Tibial nerve (tissue), 4 donors: ENCODE results near the gene NFE2L3. TPM values are rescaled to one million over a fixed set of nuclear protein-coding genes. Genes with fewer than 3 reads are reported as not detected.
"Not testable (repeated sequence)": the region's sequence is repeated elsewhere in the genome, so short reads cannot be mapped to it uniquely, and the experiment has no call there.

Experiments
- DNase-seq, 2 donors: peaks; one replicate each; pipeline ENCODE4 v3.0.0-alpha.2; 2019; ENCODE audit warnings: low spot score in 2 of 2
- H3K27ac ChIP-seq, 4 donors: fragments of 200-600 bp; sonication (generic) in 3 of 4; one replicate each; pipeline ENCODE4 v1.5.1; 2017 to 2019; ENCODE audit warnings: mild to moderate bottlenecking in 1 of 4
- H3K27me3 ChIP-seq, 2 donors: fragments of 200-600 bp; sonication (generic) in 1 of 2; one replicate each; pipeline versions ENCODE4 v1.5.1 to v1.6.0; 2017 to 2019
- H3K36me3 ChIP-seq, 3 donors: fragments of 200-600 bp; sonication (generic); one replicate each; pipeline ENCODE4 v1.5.1; 2018 to 2019
- H3K4me1 ChIP-seq, 4 donors: fragments of 200-600 bp; sonication (generic) in 3 of 4; one replicate each; pipeline ENCODE4 v1.5.1; 2017 to 2019
- H3K4me3 ChIP-seq, 4 donors: fragments of 200-600 bp; sonication (generic) in 3 of 4; one replicate each; pipeline ENCODE4 v1.5.1; 2017 to 2019; ENCODE audit warnings: mild to moderate bottlenecking in 1 of 4, moderate library complexity in 1 of 4
- H3K9me3 ChIP-seq, 4 donors: fragments of 200-600 bp; sonication (generic) in 3 of 4; one replicate each; pipeline ENCODE4 v1.5.1; 2017 to 2019
- EP300 ChIP-seq, 2 donors: sonication (generic); formaldehyde crosslinking; IDR thresholded peaks; one replicate each; pipeline ENCODE4 v1.6.1; 2017; ENCODE audit warnings: antibody characterized with exemption in 2 of 2, mild to moderate bottlenecking in 1 of 2
- POLR2A ChIP-seq, 2 donors: fragments of 450-650 bp; IDR thresholded peaks; one replicate each; pipeline ENCODE4 v1.6.1; 2017; ENCODE audit warnings: antibody characterized with exemption in 2 of 2, mild to moderate bottlenecking in 2 of 2, moderate library complexity in 2 of 2
- WGBS, 2 donors: methylation state at CpG; one replicate each; pipeline ENCODE4 v1.1.5; 2018; 5-methylcytosine and 5-hydroxymethylcytosine counted together
- total RNA-seq, 4 donors: library from RNA; depleted of rRNA; stranded (reverse); fragments of >200 nt; gene quantifications; one replicate each; pipeline ENCODE4 v1.1.0, GENCODE V29; 2016
- TF ChIP-seq, protein P1 (sequence below), 5 experiments: fragments of 200-600 bp in 3 of 5; fragments of 450-650 bp in 2 of 5; sonication (generic) in 3 of 5; IDR thresholded peaks; one replicate each; pipeline ENCODE4 v1.5.1; 2016 to 2019; ENCODE audit warnings: antibody characterized with exemption in 5 of 5, mild to moderate bottlenecking in 3 of 5, moderate library complexity in 2 of 5

NFE2L3 gene
- total RNA-seq, 4 donors from 2014 or later, result 2.7 to 6.5 (median 5.1) TPM

DNA sequence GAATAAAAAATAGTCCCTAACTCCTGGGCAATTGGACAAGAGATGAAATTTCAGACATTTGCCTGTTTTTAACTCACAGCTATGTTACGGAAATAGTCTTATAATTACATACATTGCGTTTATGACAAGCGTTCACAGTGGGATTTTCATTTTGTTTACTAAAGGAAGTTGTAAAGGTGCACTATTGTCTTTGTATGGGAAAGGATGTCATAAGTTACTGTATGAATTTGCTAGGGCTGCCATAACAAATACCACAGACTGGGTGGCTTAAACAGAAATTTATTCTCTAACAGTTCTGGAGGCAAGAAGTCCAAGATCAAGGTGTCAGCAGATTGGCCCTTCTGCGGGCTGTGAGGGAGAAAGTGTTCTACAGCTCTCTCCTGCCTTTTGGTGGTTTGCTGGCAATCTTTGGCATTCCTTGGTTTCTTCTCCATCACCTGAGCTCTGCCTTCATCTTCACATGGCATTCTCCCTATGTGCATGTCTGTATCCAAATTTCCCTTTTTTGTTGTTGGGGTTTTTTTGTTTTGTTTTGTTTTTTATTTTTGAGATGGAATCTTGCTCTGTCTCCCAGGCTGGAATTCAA lies 5.6 kb downstream of the NFE2L3 start:
- WGBS, 2 donors, result 79 to 83% methylated on average over 4 of the region's 4 CpGs
- Histone ChIP-seq H3K36me3 (no peaks in the 10 kb centered on the region), H3K4me1 (peaks cover 0 to 34% (median 16%) of the 10 kb centered on the region in 4 donors), H3K27me3 (peaks cover 0 to 6% of the 10 kb centered on the region in 2 donors), H3K27ac (no peak overlapping the region), H3K9me3 (no peaks in the 10 kb centered on the region), H3K4me3 (no peak overlapping the region)
- no peak for DNase-seq
- no peak for TF ChIP-seq EP300 (IDR thresholded peaks at IDR 0.05)
- no peak for TF ChIP-seq POLR2A (IDR thresholded peaks at IDR 0.05)
- TF ChIP-seq, protein P1, sequence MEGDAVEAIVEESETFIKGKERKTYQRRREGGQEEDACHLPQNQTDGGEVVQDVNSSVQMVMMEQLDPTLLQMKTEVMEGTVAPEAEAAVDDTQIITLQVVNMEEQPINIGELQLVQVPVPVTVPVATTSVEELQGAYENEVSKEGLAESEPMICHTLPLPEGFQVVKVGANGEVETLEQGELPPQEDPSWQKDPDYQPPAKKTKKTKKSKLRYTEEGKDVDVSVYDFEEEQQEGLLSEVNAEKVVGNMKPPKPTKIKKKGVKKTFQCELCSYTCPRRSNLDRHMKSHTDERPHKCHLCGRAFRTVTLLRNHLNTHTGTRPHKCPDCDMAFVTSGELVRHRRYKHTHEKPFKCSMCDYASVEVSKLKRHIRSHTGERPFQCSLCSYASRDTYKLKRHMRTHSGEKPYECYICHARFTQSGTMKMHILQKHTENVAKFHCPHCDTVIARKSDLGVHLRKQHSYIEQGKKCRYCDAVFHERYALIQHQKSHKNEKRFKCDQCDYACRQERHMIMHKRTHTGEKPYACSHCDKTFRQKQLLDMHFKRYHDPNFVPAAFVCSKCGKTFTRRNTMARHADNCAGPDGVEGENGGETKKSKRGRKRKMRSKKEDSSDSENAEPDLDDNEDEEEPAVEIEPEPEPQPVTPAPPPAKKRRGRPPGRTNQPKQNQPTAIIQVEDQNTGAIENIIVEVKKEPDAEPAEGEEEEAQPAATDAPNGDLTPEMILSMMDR (IDR thresholded peaks at IDR 0.05), result no peak

DNA sequence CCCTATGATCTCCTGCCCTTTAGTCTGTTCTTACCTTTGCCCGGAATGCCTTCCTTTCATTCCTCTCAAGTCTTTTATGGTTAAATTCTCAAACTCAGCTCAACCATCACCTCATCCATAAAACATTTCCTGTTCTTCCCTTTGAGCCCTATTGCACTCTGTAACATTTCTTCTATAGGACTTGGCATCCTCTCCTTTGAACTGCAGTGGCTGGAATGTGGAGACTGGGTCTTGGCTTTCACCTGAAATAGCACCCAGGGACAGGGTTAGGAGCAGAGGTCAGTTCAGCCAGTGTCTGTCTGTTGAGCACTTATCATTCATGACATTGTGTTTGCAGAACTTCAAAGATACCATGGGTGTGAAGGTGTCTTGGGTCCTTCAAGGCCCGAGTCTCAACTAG lies 7.2 kb downstream of the NFE2L3 start:
- no peaks in the 10 kb centered on the region for H3K27me3 ChIP-seq
- peaks cover 0 to 18% (median 11%) of the 10 kb centered on the region in 4 donors for H3K4me1 ChIP-seq
- no peaks in the 10 kb centered on the region for H3K36me3 ChIP-seq
- no peak for DNase-seq
- H3K4me3 ChIP-seq, result no peak overlapping the region
- H3K27ac ChIP-seq, result no peak overlapping the region
- H3K9me3 ChIP-seq, result no peaks in the 10 kb centered on the region
- TF ChIP-seq, protein P1 (IDR thresholded peaks at IDR 0.05), result no peak
- TF ChIP-seq EP300 (IDR thresholded peaks at IDR 0.05), result no peak
- TF ChIP-seq POLR2A (IDR thresholded peaks at IDR 0.05), result no peak
- WGBS, 2 donors, result 79 to 89% methylated on average over 2 of the region's 2 CpGs

DNA sequence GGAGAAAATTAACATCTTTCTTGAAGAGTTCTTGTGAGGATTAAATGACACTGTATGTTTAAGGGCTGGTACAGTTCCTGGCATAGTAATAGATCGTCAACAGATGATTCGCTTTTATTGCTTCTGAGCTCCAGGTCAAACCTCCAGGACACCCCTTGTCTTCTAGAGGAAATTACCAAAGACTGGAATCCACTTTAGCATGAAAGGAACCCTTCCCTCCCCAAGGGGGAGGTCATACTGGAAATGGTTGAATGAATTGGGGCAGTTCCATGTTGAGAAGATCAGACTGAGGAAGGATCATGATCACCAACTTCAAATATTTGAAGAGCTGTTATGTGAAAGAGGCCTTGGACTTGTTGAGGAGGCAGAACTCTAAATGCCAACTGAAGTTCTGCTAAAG lies 8.9 kb downstream of the NFE2L3 start:
- DNase-seq, result no peak
- Histone ChIP-seq H3K4me3 (no peak overlapping the region), H3K9me3 (no peaks in the 10 kb centered on the region), H3K27me3 (no peaks in the 10 kb centered on the region), H3K27ac (no peak overlapping the region), H3K4me1 (peaks cover 0 to 11% (median 6%) of the 10 kb centered on the region in 4 donors), H3K36me3 (peaks cover 0 to under 1% (median 0%) of the 10 kb centered on the region in 3 donors)
- WGBS, 2 donors, result 94 to 96% methylated on average over 2 of the region's 2 CpGs
- TF ChIP-seq POLR2A (IDR thresholded peaks at IDR 0.05) (no peak), EP300 (IDR thresholded peaks at IDR 0.05) (no peak)
- TF ChIP-seq, protein P1 (IDR thresholded peaks at IDR 0.05), result no peak

DNA sequence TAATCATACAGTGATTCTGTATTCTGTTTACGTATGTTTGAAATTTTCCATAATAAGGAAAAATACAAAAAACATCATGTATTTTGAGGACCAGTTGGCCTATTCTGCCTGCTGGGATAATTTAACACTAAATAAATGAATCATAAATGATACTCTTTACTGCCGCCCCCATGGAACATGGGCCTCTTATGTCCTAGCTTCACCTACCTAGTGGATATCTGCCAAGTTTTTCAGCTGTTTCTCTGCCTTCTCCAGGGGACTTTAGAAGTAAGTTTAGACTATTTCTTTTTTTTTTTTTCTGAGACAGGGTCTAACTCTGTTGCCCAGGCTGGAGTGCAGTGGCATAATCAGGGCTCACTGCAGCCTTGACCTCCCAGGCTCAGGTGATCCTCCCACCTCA lies 10.4 kb downstream of the NFE2L3 start:
- Histone ChIP-seq H3K27me3 (no peaks in the 10 kb centered on the region), H3K4me3 (no peak overlapping the region), H3K27ac (no peak overlapping the region), H3K9me3 (no peaks in the 10 kb centered on the region), H3K4me1 (peaks cover 0 to 5% (median 0%) of the 10 kb centered on the region in 4 donors), H3K36me3 (peaks cover 0 to 16% (median 0%) of the 10 kb centered on the region in 3 donors)
- DNase-seq, result no peak
- WGBS, 2 donors, result 69 to 82% methylated on average over 2 of the region's 2 CpGs
- TF ChIP-seq EP300 (IDR thresholded peaks at IDR 0.05) (no peak), POLR2A (IDR thresholded peaks at IDR 0.05) (no peak)
- TF ChIP-seq, protein P1 (IDR thresholded peaks at IDR 0.05), result no peak

DNA sequence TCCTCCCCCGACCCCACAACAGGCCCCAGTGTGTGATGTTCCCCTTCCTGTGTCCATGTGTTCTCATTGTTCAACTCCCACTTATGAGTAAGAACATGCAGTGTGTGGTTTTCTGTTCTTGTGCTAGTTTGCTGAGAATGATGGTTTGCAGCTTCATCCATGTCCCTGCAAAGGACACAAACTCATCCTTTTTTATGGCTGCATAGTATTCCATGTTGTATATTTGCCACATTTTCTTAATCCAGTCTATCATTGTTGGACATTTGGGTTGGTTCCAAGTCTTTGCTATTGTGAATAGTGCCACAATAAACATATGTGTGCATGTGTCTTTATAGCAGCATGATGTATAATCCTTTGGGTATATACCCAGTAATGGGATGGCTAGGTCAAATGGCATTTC lies 11.8 kb downstream of the NFE2L3 start:
- not testable (repeated sequence) for H3K27ac ChIP-seq, H3K4me1 ChIP-seq, H3K9me3 ChIP-seq, H3K4me3 ChIP-seq, DNase-seq, H3K27me3 ChIP-seq
- WGBS, 2 donors, result 75 to 80% methylated on average over 1 of the region's 1 CpG
- peaks cover 0 to 16% (median 0%) of the 10 kb centered on the region in 3 donors for H3K36me3 ChIP-seq
